Ammon's horn (tissue), 1 donor: ENCODE results near the gene TENT5C.
A peak's percentile ranks its signal among the peaks of the same experiment; 100 is the strongest.

Source experiments
- DNase-seq: peaks from one replicate; pipeline ENCODE4 v3.0.0-alpha.2; 2016; ENCODE audit warnings: low spot score

TENT5C gene

GRCh38 chr1:117636637-117637425 lies 31.0 kb downstream of the TENT5C start:
- no peak for DNase-seq

- DNase-seq, result no peak
Measured at GRCh38 chr1:117638141-117638540, 32.3 kb downstream of the TENT5C start.

GRCh38 chr1:117638759-117639158 lies 32.9 kb downstream of the TENT5C start:
- DNase-seq, result no peak

- no peak for DNase-seq
Measured at GRCh38 chr1:117639741-117640140, 33.9 kb downstream of the TENT5C start.

GRCh38 chr1:117641536-117641935 lies 35.7 kb downstream of the TENT5C start:
- no peak for DNase-seq

- no peak for DNase-seq
Measured at GRCh38 chr1:117642963-117643362, 37.1 kb downstream of the TENT5C start.

- no peak for DNase-seq
Measured at GRCh38 chr1:117643601-117644000, 37.8 kb downstream of the TENT5C start.

- no peak for DNase-seq
Measured at GRCh38 chr1:117644696-117645311, 39.0 kb downstream of the TENT5C start.

- DNase-seq, result no peak
Measured at GRCh38 chr1:117645343-117645742, 39.5 kb downstream of the TENT5C start.

GRCh38 chr1:117646007-117646811 lies 40.4 kb downstream of the TENT5C start:
- no peak for DNase-seq

- DNase-seq, result no peak
Measured at GRCh38 chr1:117646956-117647355, 41.1 kb downstream of the TENT5C start.

GRCh38 chr1:117648015-117648414 lies 42.2 kb downstream of the TENT5C start:
- no peak for DNase-seq

- DNase-seq, result no peak
Measured at GRCh38 chr1:117650840-117651568, 45.2 kb downstream of the TENT5C start.

- no peak for DNase-seq
Measured at GRCh38 chr1:117651616-117652015, 45.8 kb downstream of the TENT5C start.

- DNase-seq, result no peak
Measured at GRCh38 chr1:117652421-117652820, 46.6 kb downstream of the TENT5C start.

GRCh38 chr1:117653195-117653594 lies 47.3 kb downstream of the TENT5C start:
- DNase-seq, result no peak

- DNase-seq, result no peak
Measured at GRCh38 chr1:117653732-117654492, 48.1 kb downstream of the TENT5C start.

- DNase-seq, result no peak
Measured at GRCh38 chr1:117654493-117655219, 48.8 kb downstream of the TENT5C start.

GRCh38 chr1:117655220-117655577 lies 49.4 kb downstream of the TENT5C start:
- no peak for DNase-seq

- DNase-seq, result no peak
Measured at GRCh38 chr1:117656202-117656641, 50.4 kb downstream of the TENT5C start.

- DNase-seq, result peak; percentile 23
Measured at GRCh38 chr1:117657031-117657430, 51.2 kb downstream of the TENT5C start.
